Measurements from ENCODE around the gene HNRNPF. TPM values are rescaled to one million over a fixed set of nuclear protein-coding genes. Genes with fewer than 3 reads are reported as not detected.
"Not testable (repeated sequence)": the region's sequence is repeated elsewhere in the genome, so short reads cannot be mapped to it uniquely, and the experiment has no call there.

Gene HNRNPF
- total and polyA plus RNA-seq, 11 donors, result 24.0 to 142 (median 79.1) TPM

- intact Hi-C loops (cut with DNase I), result no loop called here
- DNase-seq (no peak), ATAC-seq (no peak)
- no peaks in the 10 kb centered on the region for H3K9me3 ChIP-seq
- TF ChIP-seq POLR2A (IDR thresholded peaks at IDR 0.05), result no peak
- TF ChIP-seq CTCF (IDR thresholded peaks at IDR 0.05), result no peak
- H3K4me1 ChIP-seq, result peaks cover 0 to 46% (median 15%) of the 10 kb centered on the region in 12 donors
- no peak overlapping the region for H3K4me3 ChIP-seq
- peak overlapping the region in 1 of 12 donors; percentile 86 for H3K27ac ChIP-seq
- 73 to 81% (median 80%) methylated on average over 4 of the region's 4 CpGs for WGBS, 4 donors
- H3K27me3 ChIP-seq, result no peaks in the 10 kb centered on the region
- H3K36me3 ChIP-seq, result no peaks in the 10 kb centered on the region
Measured at GRCh38 chr10:43453266-43453831, 44.4 kb upstream of the HNRNPF start.

GRCh38 chr10:43452356-43452914, 43.4 kb upstream of the HNRNPF start:
- intact Hi-C loops (cut with DNase I), result no loop called here

GRCh38 chr10:43448742-43449141, 39.8 kb upstream of the HNRNPF start:
- Histone ChIP-seq H3K36me3 (peaks cover 0 to 5% (median 0%) of the 10 kb centered on the region in 9 donors), H3K4me3 (no peak overlapping the region), H3K27ac (no peak overlapping the region), H3K4me1 (peaks cover 0 to 26% (median 0%) of the 10 kb centered on the region in 12 donors), H3K27me3 (no peaks in the 10 kb centered on the region), H3K9me3 (no peaks in the 10 kb centered on the region)
- TF ChIP-seq POLR2A (IDR thresholded peaks at IDR 0.05), result no peak
- TF ChIP-seq CTCF (IDR thresholded peaks at IDR 0.05), result no peak
- ATAC-seq (no peak), DNase-seq (no peak)
- WGBS, 4 donors, result 80 to 90% (median 86%) methylated on average over 2 of the region's 2 CpGs
- intact Hi-C loops (cut with DNase I), result loop anchor here in 1 of 10 donors (10.0 kb wide), 1 partner anchor 664 kb away; the partner anchor contains the start of gene BMS1

More at GRCh38 chr10:43452356-43452914, 43.4 kb upstream of the HNRNPF start:
- TF ChIP-seq POLR2A (IDR thresholded peaks at IDR 0.05) (no peak), CTCF (IDR thresholded peaks at IDR 0.05) (no peak)
- Histone ChIP-seq H3K36me3 (no peaks in the 10 kb centered on the region), H3K27me3 (no peaks in the 10 kb centered on the region), H3K9me3 (no peaks in the 10 kb centered on the region), H3K4me3 (no peak overlapping the region), H3K4me1 (peaks cover 0 to 46% (median 15%) of the 10 kb centered on the region in 12 donors), H3K27ac (peak overlapping the region in 1 of 12 donors; percentile 86)
- WGBS, 4 donors, result 72 to 89% (median 78%) methylated on average over 4 of the region's 4 CpGs
- DNase-seq (no peak), ATAC-seq (no peak)

- not testable (repeated sequence) for ATAC-seq, H3K27ac ChIP-seq, H3K4me3 ChIP-seq, DNase-seq, H3K4me1 ChIP-seq, H3K9me3 ChIP-seq, H3K36me3 ChIP-seq, H3K27me3 ChIP-seq
- 95 to 97% (median 96%) methylated on average over 29 to 53 of the region's 53 CpGs for WGBS, 4 donors
- intact Hi-C loops (cut with DNase I), result loop anchor here in 1 of 10 donors (10.0 kb wide), 1 partner anchor 662 kb away; the partner anchor contains the start of gene BMS1
Measured at GRCh38 chr10:43446219-43447017, 37.4 kb upstream of the HNRNPF start.
